Activated CD8-positive, alpha-beta memory T cell treated with anti-CD3 and anti-CD28 coated beads, Interleukin-2, amount 50 U/mL, for 48 hours (primary cell): Measurements from ENCODE around the gene ERBB3.

ENCODE experiments used
- DNase-seq: peaks from one replicate; pipeline ENCODE4 v3.0.0-alpha.2; 2020

ERBB3 gene

DNA sequence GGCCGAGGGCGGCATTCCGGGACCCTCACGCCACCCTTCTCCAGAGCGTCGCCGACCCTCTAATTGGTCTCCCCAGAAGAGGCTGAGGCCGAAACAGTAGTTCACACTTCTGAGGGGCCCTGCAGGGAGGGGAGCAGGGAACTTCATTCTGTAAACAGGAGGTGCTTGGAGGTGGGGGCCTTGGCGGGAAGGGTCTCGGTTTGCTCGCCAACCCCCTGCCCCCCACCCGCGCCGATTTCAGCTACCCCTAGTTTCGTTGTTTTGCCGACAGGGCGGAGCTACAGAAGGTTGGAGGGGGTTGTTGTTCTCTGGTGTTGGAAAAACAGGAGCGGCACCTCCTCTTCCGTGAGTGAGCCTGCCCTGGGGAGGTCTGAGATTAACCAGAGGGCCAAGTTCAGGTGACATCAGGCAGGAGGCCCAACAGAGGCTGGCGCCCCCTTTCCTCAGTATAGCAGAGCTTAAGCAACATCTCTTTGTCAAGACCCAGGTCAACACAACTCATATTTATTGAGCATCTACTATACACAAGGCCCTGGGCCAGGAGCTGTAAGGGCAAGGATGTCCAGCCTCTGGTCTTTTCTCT is 682 bp downstream of the ERBB3 start:
- DNase-seq: no peak

- no peak for DNase-seq
Measured at GRCh38 chr12:56081393-56082347, 1.7 kb downstream of the ERBB3 start.

DNA sequence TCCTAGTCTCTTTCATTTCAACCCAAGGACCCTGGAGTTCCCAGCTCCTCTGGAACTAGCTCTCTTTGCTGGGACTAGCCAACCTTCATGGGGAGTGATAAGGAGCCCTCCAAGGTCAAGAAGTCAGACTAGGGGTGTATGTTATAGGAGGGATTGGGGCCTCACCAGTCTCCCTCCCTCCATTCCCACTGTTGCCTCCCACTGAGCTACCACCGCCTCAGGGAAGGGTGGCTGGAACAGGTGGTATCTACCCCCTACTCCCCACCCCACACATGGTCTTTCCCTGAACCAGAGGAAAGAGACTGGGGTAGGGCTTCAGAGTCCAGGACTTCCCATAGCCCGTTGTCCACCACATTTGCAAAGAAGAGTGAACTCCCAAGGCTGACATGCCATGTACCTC is 2.4 kb downstream of the ERBB3 start:
- no peak for DNase-seq

DNA sequence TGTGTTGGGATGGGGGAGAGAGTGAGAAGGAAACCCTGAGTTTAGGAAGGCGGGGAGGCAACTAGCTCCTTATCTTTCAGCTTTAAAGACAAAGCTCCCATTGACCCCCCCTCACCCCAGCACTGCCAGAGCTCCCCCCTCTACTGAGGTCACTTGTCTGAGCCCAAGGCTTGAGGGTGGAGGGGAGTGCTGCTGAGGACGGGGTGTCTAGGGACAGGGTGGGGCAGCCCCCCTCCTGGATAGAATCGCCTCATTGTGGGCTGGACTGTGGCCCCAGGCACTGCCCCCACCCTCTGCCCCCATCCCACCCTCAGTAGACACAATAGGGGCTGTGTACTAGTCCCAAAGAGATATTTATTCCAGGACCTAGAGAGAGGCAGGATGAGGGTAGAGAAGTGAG is 3.0 kb downstream of the ERBB3 start:
- no peak for DNase-seq

DNA sequence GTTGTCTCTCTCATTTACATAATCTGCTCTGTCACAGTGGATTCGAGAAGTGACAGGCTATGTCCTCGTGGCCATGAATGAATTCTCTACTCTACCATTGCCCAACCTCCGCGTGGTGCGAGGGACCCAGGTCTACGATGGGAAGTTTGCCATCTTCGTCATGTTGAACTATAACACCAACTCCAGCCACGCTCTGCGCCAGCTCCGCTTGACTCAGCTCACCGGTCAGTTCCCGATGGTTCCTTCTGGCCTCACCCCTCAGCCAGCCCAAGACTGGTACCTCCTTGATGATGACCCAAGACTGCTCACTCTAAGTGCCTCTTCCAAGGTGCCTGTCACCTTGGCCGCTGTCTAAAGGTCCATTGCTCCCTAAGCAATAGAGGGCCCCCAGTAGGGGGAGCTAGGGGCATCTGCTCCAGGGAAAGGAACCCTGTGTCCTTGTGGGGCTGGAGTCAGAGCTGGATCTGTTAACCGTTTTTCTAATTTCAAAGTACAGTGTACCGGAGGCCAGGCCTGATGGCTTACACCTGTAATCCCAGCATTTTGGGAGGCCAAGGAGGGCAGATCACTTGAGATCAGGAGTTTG is 5.1 kb downstream of the ERBB3 start:
- DNase-seq: no peak

DNA sequence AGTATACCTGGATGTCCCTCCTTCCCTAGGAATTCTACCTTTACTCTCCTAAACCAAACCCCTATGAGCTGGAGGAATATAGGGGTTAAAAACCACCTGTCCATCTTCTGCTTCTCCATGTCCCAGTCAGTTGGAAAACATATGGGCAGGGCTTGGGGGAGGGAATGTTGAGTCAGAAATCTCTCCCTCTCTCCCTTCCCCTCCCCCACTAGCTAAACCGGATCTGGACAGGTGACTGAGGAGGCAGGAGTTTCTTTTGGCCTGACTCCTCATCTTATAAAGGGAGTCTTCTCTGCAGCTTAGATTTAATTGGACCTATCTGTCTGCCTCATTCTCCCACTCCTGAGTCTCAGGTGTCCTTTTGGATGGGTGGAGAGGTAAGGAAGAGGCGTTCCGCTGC is 6.1 kb downstream of the ERBB3 start:
- DNase-seq: no peak

DNA sequence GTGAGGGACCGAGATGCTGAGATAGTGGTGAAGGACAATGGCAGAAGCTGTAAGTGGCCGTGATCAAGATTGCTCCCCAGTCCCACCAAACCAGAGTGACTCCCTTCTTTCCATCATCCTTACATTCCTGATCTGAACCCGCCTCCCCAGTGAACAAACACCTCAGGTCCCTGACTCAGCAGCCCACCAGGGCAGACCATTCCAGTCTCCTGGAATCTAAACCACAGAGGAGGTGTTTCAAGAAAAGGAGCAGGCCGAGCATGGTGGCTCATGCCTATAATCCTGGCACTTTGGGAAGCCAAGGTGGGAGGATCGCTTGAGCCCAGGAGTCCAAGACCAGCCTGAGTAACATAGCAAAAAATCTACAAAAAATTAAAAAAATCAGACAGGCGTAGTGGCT is 6.6 kb downstream of the ERBB3 start:
- DNase-seq: no peak

GRCh38 chr12:56087220-56087619 is 7.3 kb downstream of the ERBB3 start:
- no peak for DNase-seq

DNA sequence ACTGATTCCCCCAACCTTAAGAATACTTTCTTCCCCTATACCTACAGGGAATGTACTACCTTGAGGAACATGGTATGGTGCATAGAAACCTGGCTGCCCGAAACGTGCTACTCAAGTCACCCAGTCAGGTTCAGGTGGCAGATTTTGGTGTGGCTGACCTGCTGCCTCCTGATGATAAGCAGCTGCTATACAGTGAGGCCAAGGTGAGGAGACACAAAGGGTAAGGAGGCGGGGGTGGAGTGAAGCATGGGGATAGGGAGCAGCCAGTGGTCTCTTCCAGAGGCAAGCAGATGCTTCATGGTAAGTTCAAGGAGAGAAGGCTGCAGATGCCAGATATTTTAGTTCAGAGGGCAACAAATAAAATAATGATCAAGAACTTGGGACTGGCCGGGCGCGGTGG is 17.8 kb downstream of the ERBB3 start:
- DNase-seq: no peak

DNA sequence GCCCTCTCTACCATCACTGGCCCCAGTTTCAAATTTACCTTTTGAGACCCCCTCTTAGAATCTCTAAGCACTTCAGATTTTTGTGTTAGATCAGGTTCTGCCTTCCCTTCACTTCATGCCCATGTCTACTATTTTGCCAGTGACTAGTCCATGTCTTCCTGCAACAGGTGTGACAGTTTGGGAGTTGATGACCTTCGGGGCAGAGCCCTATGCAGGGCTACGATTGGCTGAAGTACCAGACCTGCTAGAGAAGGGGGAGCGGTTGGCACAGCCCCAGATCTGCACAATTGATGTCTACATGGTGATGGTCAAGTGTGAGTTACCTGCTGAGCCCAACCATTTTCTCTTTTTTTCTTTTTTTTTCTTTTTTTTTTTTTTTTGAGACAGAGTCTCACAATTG is 18.6 kb downstream of the ERBB3 start:
- DNase-seq: no peak

DNA sequence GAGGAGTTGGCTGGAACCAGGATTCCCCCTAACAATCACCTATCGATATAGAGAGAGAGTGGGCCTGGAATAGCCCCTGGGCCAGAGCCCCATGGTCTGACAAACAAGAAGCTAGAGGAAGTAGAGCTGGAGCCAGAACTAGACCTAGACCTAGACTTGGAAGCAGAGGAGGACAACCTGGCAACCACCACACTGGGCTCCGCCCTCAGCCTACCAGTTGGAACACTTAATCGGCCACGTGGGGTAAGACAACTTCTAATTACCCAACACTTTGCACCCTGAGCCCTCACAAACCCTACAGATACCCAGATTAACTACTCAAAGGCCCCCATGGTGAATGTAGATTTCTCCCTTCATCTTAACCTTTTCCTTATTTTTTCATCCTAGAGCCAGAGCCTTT is 19.8 kb downstream of the ERBB3 start:
- no peak for DNase-seq

- DNase-seq: no peak
Measured at GRCh38 chr12:56101045-56101444, 21.1 kb downstream of the ERBB3 start.

- no peak for DNase-seq
Measured at GRCh38 chr12:56102683-56103065, 22.7 kb downstream of the ERBB3 start.

GRCh38 chr12:56103066-56103711 is 23.2 kb downstream of the ERBB3 start:
- no peak for DNase-seq

- DNase-seq: no peak
Measured at GRCh38 chr12:56103823-56104108, 23.8 kb downstream of the ERBB3 start.

DNA sequence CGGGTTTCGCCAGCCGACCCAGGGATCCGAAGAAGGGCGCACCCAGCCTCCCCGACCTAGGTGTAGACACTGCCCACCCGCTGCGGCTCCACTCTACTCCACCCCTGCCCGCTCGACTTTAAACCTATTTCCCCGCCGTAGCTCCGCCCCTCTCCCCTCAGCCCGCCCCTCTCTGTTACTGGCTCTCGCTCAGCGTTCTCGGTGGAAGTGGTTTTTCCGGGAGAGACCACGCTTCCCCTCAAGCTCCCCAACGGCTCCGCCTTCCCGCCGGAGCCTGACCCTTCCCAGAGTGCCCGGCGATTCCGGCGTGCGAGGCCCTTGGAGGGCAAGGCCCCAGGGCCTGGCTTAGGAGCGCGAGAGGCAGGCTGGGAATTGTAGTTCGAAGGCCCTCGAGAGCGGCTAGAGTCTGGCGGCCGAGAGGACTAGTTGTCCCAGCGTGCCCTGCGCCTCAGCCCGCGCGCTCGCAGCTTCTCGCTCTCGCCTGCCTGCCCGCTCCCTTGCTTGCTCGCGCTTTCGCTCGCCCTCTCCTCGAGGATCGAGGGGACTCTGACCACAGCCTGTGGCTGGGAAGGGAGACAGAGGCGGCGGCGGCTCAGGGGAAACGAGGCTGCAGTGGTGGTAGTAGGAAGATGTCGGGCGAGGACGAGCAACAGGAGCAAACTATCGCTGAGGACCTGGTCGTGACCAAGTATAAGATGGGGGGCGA is 24.3 kb downstream of the ERBB3 start, which contains the start of gene PA2G4:
PA2G4 (plus strand) TSS at position 451 of the 706 bp plus-strand sequence; CDS start at position 630, 179 bp downstream.
- DNase-seq: peak; percentile 97

- DNase-seq: peak; percentile 73
Measured at GRCh38 chr12:56104815-56105608, 25.0 kb downstream of the ERBB3 start.

DNA sequence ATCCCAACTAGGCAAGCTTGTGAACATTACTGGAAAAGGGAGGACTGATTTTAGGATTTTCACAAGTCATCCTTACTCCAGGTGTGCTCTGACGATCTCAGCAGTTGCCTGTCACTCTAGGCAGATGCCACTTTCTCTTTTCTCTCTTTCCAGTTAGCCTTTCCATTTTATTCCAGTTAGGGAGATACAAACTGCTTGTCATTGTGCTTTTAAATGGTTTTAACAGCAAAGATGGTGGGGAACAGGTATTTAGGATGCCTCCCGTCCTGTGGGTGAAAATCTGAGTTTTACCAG is 25.6 kb downstream of the ERBB3 start:
- no peak for DNase-seq

DNA sequence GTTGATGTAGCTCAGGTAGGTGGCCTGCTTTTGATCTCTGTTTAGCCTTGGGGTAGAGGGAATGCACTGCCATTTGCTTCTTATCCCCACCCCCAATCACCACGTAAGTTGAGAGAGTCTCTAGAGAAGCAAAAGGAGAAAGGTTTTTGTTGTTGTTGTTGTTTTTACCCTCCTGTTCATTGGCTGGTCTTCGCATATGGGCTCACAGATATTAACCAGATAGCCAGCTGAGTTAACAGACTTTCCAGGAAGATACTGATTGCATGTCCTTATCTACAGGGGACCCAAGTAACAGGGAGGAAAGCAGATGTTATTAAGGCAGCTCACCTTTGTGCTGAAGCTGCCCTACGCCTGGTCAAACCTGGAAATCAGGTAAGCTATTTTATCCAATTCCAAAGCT is 27.3 kb downstream of the ERBB3 start:
- DNase-seq: no peak

GRCh38 chr12:56110571-56110970 is 30.6 kb downstream of the ERBB3 start:
- no peak for DNase-seq

DNA sequence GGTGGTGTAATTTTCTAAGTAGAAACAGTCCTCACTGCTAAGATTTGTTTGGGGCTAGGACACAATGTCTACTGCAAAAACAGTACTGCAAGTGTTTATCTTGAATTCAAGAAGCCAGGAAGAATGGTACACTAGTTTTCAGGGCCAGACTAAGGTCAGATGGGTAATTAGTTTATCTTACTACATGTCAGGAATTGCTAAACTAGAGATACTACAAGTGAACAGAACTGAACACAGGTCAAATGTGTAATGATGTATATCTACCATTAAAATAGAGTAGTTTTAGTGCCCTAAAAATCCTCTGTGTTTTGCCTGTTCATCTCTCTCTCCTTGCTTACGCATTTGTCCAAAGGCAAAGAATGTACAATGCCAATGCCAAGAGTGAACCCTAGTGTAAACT is 34.1 kb downstream of the ERBB3 start:
- DNase-seq: no peak

DNA sequence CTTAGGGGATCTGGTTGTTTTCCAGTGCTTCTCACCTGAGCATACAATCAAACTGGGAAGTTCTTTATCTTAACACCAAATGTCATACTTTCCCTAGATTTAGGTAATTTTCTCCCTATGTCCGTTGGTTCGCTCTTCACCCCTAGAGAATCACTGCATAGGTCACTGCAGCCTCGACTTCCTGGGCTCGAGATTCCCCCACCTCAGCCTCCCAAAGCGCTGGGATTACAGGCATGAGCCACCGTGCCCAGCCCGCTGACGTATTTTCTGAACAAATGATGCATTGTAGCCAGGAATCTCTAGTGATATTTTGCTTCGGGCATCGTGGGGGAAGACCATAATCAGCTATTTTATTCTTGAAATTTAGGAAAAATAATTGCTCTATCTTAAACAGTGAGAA is 35.4 kb downstream of the ERBB3 start:
- DNase-seq: no peak
